Stimulated activated CD4-positive, alpha-beta T cell treated with anti-CD3 and anti-CD28 coated beads, Interleukin-4, amount 100 ng/mL, for 1 hour (primary cell): ENCODE results near the gene KCTD19.

ENCODE experiments used
- DNase-seq: peaks from one replicate; pipeline ENCODE4 v3.0.0-alpha.2; 2020

KCTD19 gene

GRCh38 chr16:67256701-67257230 is 69.8 kb downstream of the KCTD19 start:
- no peak for DNase-seq

- DNase-seq, result no peak
These were observed 70.9 kb downstream of the KCTD19 start for GRCh38 chr16:67255553-67256221.

- no peak for DNase-seq
These were observed 71.6 kb downstream of the KCTD19 start for GRCh38 chr16:67254801-67255552.

DNA sequence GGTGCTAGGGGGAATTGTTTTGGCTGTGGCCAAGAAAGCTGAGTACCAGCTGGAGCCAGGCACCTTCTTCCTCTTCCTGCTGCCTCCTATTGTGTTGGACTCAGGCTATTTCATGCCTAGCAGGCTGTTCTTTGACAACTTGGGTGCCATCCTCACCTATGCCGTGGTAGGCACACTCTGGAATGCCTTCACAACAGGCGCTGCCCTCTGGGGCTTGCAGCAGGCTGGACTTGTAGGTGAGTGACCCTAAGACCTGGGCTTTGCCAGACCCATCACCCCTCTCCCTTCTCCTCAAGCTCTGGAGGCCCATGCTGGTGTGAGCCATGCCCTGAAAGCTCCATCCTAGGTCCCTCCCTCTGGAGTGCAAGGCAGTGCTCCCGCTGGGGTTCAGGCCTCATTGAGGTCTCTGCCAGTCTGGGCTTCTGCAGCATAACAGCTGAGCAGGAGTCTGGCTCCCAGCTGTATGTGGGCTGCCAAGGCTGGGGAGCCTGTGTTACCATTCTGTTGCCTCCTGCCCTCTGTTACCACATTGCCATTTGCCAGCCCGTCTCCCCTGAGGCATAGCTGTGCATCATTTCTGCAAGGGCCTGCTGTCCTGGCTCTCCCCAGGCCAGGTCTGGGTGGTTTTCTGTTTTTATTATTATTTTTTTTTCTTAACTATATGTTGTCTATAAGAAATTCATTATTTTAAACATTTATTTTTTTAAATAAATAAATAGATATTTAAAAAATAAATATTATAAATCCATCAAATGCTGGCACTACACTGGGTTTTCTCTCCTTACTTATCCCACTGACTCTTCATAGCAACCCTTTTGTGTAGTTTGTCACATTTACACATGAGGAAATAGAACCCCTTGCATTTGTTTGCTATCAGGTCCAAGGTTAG is 73.7 kb downstream of the KCTD19 start:
- DNase-seq, result no peak

GRCh38 chr16:67250045-67250327 is 76.6 kb downstream of the KCTD19 start:
- no peak for DNase-seq

GRCh38 chr16:67249178-67250044 is 77.1 kb downstream of the KCTD19 start:
- no peak for DNase-seq

DNA sequence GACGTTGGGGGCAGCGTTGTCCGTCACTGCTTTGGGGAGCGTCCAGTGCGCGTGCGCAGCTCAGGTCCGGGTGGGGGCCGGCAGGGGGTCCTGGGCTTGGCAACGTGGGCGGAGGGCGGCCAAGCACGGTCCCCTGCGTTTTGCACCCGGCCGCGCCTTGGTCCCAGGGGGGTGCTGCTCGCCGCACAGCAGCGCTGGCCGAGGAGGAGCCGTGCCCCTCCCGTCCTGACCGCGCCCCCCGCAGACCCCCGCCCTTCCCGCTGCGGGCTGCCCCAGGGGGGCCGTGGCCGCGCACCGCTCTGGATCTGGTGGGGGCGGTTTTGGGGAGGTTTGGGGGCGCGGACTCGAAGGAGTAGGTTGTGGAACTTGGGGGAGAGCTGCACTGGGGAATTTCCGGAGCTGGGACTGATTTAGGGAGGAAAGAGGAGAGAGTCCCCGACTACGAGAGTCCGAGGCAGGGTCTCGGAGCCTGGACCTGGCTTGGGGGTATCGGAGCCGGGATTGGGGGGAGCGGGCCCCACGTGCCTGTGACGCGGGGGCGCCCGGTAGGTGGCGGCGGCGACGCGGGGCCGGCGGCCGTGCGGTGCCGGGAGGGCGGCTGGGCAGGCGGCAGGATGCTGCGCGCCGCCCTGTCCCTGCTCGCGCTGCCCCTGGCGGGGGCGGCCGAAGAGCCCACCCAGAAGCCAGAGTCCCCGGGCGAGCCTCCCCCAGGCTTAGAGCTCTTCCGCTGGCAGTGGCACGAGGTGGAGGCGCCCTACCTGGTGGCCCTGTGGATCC is 78.0 kb downstream of the KCTD19 start, which contains the start of gene SLC9A5:
SLC9A5 (plus strand) TSS at position 579 of the 777 bp plus-strand sequence; CDS start at position 615, 36 bp downstream.
- DNase-seq, result no peak

GRCh38 chr16:67248073-67248400 is 78.5 kb downstream of the KCTD19 start:
- DNase-seq, result no peak

DNA sequence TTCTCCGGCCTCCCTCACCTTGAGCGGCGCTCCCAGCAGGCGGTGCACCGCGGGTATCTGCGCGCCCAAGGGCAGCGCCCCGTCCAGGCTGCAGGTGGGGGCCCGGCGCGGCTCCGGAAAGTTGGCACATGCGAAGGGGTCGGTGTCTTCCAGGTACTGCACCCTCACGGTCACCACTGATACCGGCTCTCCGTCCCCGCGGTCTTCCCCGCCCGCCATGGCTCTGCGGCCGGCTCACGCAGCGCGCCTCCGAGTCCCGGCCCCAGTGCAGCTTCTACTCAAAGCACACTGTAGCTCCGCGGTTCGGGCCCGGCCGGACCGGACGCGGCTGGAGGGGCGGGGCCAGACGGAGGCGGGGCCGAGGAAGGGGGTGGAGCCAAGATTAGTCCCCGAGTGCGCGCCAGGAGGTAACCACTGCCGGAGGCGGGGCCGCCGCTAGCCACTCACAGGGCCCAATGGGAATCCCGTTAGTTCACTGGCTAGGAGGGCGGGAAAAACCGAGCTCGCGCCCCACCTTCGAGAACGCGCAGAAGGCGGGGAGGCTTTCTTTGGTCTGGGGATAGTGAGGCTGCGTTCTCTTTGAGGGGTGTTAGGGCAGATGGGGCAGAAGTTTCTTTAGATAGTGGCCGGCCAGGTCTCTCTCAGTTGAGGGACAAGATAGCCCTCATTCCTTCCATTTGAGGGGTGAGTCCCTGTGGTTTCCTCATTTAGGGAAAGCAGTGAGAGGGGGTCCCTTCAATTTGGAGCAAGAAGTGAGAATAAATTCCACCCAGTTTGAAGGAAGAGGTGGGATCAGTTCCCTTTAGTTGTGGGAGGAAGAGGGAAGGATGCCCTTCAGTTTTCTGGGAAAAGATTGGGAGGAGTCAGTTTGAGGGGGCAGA is 79.1 kb downstream of the KCTD19 start, which contains the start of gene FHOD1:
FHOD1 (minus strand) TSS at position 290 of the 881 bp plus-strand sequence; CDS start at position 219, 71 bp downstream.
- DNase-seq, result peak; percentile 97

GRCh38 chr16:67246756-67247191 is 79.8 kb downstream of the KCTD19 start:
- DNase-seq, result no peak

DNA sequence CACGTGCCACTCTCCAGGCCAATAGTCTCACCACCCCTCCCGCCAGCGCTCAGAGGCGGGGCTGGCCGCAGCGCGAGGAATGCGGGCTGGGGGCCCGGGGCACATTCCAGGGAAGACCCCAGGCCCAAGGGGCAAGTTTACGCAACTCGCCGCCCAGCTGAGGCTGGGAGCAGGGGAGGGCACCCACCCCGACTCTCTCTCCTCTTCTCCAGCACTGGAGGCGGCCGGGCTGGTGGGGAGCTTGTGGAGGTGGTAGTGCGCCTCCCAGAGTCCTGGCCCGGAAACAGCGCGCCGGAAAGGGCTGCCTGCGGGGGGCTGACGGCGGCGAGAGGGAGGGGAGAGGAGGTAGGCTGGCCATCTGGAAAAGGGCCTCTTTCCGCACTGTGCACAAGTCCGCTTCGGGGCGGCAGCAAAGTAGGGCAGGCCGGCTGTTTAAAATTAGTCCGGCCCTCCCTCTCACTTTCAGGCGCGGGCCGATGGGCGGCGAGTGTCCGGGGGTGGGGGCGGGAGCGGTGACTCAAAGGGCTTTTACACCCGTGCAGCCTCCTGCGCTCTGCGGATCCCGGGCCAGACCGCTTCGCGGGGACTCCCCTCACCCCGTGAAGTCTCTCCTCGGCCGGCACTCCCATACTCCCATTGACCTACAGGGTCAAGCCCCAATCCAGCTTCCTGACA is 80.3 kb downstream of the KCTD19 start:
- peak; percentile 51 for DNase-seq

DNA sequence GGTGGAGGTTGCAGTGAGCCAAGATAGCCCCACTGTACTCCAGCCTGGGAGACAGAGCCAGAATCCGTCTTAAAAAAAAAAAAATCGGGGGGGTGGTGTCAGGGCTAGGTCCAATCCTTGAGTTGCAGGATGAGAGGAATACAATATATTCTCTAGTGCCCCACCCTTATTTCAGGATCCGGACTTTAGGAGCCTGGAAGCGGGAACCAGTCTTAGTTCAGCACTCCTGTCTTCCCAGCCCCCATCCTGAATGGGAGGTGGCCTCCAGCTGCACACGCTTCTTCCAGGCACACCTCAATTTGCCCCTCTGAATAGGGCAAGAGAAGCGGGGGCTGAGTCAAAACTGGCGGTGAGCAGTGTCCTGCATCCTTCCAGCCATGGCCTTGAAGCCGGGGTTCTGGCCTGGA is 80.9 kb downstream of the KCTD19 start:
- DNase-seq, result no peak

DNA sequence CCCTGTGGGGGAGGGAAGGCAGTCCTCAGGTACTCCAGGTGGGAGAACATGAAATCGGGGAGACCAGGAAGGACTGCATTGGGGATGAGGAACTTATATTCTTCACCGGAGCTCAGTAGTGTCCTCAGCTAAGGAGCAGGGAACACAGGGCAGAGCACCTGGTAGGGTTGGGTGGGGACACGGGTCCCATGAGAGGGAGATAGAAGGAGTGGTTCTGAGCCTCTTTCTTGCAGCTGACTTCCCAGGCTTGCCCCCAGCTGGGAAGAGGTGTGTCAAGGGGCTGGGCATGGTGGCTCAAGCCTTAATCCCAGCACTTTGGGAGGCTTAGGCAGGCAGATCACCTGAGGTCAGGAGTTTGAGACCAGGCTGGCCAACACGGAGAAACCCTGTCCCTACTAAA is 81.4 kb downstream of the KCTD19 start:
- no peak for DNase-seq

- peak; percentile 73 for DNase-seq
These were observed 82.0 kb downstream of the KCTD19 start for GRCh38 chr16:67244387-67245185.

- no peak for DNase-seq
These were observed 83.1 kb downstream of the KCTD19 start for GRCh38 chr16:67243481-67243880.

- no peak for DNase-seq
These were observed 84.3 kb downstream of the KCTD19 start for GRCh38 chr16:67242138-67242730.

GRCh38 chr16:67241008-67241900 is 85.3 kb downstream of the KCTD19 start:
- no peak for DNase-seq
